Neural progenitor cell (in vitro differentiated cells): ENCODE data around the gene KRTAP10-3.

Source experiments
- CTCF ChIP-seq: fragments of 200-600 bp; sonication (generic); IDR thresholded peaks from 2 replicates; pipeline ENCODE4 v1.5.1; 2017; ENCODE audit warnings: antibody characterized with exemption, mild to moderate bottlenecking
- EZH2 ChIP-seq: fragments of 200-600 bp; sonication (generic); IDR thresholded peaks from 2 replicates; pipeline ENCODE4 v1.6.1; 2017; ENCODE audit warnings: antibody characterized with exemption, mild to moderate bottlenecking, moderate library complexity
- EZH2phosphoT487 ChIP-seq: fragments of 200-600 bp; sonication (generic); IDR thresholded peaks from 2 replicates; pipeline ENCODE4 v1.6.1; 2017; ENCODE audit warnings: antibody characterized with exemption

GRCh38 chr21:44517175-44517899, 41.3 kb downstream of the KRTAP10-3 start:
- TF ChIP-seq CTCF: no peak
- TF ChIP-seq EZH2phosphoT487: no peak
- TF ChIP-seq EZH2: no peak
